ENCODE data around the gene CYP27C1. TPM values are rescaled to one million over a fixed set of nuclear protein-coding genes. Genes with fewer than 3 reads are reported as not detected.

The CYP27C1 gene
- total RNA-seq, 2 experiments from 2014 or later, result not detected

DNA sequence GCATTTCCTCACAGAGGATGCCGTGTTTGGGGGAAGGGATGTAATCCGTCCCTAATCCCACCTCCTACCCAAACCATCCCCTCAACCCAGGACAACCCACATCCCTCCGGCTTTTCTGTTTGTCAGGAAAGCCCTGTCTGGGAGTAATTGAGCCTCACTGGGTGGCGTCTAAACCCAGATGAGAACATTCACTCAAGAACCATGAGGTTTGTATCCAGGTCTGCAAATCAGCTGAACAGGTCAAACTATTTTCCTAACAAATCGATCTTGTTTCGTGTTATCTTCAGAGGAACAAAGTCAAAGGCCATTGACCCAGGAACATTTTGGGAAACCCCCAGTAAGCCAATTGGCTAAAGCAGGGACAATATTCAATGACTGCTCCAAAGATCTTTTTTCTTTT is 25.7 kb downstream of the CYP27C1 start:
- H3K4me1 ChIP-seq (ENCODE audit: insufficient read depth, low read length), result no peaks in the 10 kb centered on the region
- POLR2A ChIA-PET, result no interaction called here
- Mint-ChIP-seq H3K36me3 (ENCODE audit: low read depth) (no peaks in the 10 kb centered on the region), H3K27ac (no peak overlapping the region), H3K4me3 (no peak overlapping the region), H3K27me3 (peaks cover 6% of the 10 kb centered on the region), H3K9me3 (peaks cover 2% of the 10 kb centered on the region), H3K4me1 (ENCODE audit: low read depth) (no peaks in the 10 kb centered on the region)
- H3K27ac ChIP-seq (ENCODE audit: low read depth in 1 of 2, low read length in 2 of 2), result no peak overlapping the region
- DNase-seq, result no peak
- ATAC-seq (ENCODE audit: poor library complexity), result no peak
- CTCF ChIA-PET, result no interaction called here
- H3K4me3 ChIP-seq (ENCODE audit: low read length), result no peak overlapping the region
- H3K9me3 ChIP-seq (ENCODE audit: control insufficient read depth in 1 of 2, insufficient read depth in 1 of 2, low read length in 2 of 2), result peaks cover 0 to 7% of the 10 kb centered on the region in 2 experiments
- TF ChIP-seq, protein P1, sequence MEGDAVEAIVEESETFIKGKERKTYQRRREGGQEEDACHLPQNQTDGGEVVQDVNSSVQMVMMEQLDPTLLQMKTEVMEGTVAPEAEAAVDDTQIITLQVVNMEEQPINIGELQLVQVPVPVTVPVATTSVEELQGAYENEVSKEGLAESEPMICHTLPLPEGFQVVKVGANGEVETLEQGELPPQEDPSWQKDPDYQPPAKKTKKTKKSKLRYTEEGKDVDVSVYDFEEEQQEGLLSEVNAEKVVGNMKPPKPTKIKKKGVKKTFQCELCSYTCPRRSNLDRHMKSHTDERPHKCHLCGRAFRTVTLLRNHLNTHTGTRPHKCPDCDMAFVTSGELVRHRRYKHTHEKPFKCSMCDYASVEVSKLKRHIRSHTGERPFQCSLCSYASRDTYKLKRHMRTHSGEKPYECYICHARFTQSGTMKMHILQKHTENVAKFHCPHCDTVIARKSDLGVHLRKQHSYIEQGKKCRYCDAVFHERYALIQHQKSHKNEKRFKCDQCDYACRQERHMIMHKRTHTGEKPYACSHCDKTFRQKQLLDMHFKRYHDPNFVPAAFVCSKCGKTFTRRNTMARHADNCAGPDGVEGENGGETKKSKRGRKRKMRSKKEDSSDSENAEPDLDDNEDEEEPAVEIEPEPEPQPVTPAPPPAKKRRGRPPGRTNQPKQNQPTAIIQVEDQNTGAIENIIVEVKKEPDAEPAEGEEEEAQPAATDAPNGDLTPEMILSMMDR (IDR thresholded peaks at IDR 0.05), result no peak
- H3K27me3 ChIP-seq (ENCODE audit: control insufficient read depth in 1 of 2, insufficient read depth in 2 of 2, low read length in 2 of 2), result no peaks in the 10 kb centered on the region
- intact Hi-C loops (cut with DNase I, micrococcal nuclease), result no loop called here
- H3K36me3 ChIP-seq (ENCODE audit: insufficient read depth, low read length), result no peaks in the 10 kb centered on the region

DNA sequence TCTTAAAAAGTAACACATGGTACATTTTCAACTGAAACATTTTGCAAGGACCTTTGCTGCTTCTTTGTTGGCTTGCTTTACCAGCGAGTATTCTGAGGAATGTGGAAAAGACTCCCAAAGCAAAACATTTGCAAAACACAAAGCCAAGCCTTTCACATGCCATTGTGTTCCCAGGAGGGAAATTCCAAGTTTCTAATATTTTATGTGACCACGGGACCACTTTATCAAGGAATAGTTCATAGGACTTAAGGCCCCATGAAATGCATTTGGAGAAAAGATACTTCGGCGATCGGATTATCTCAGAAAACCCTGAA is 26.2 kb downstream of the CYP27C1 start:
- TF ChIP-seq, protein P1 (IDR thresholded peaks at IDR 0.05), result no peak
- Mint-ChIP-seq H3K36me3 (ENCODE audit: low read depth) (no peaks in the 10 kb centered on the region), H3K4me3 (no peak overlapping the region), H3K9me3 (peaks cover 2% of the 10 kb centered on the region), H3K4me1 (ENCODE audit: low read depth) (no peaks in the 10 kb centered on the region), H3K27ac (no peak overlapping the region), H3K27me3 (peaks cover 6% of the 10 kb centered on the region)
- Histone ChIP-seq H3K36me3 (ENCODE audit: insufficient read depth, low read length) (no peaks in the 10 kb centered on the region), H3K4me3 (ENCODE audit: low read length) (no peak overlapping the region), H3K9me3 (ENCODE audit: control insufficient read depth in 1 of 2, insufficient read depth in 1 of 2, low read length in 2 of 2) (peaks cover 0 to 8% of the 10 kb centered on the region in 2 experiments), H3K27me3 (ENCODE audit: control insufficient read depth in 1 of 2, insufficient read depth in 2 of 2, low read length in 2 of 2) (no peaks in the 10 kb centered on the region), H3K4me1 (ENCODE audit: insufficient read depth, low read length) (no peaks in the 10 kb centered on the region), H3K27ac (ENCODE audit: low read depth in 1 of 2, low read length in 2 of 2) (no peak overlapping the region)
- CTCF ChIA-PET, result no interaction called here
- intact Hi-C loops (cut with DNase I, micrococcal nuclease), result no loop called here
- ATAC-seq (ENCODE audit: poor library complexity) (no peak), DNase-seq (no peak)
- POLR2A ChIA-PET, result no interaction called here

DNA sequence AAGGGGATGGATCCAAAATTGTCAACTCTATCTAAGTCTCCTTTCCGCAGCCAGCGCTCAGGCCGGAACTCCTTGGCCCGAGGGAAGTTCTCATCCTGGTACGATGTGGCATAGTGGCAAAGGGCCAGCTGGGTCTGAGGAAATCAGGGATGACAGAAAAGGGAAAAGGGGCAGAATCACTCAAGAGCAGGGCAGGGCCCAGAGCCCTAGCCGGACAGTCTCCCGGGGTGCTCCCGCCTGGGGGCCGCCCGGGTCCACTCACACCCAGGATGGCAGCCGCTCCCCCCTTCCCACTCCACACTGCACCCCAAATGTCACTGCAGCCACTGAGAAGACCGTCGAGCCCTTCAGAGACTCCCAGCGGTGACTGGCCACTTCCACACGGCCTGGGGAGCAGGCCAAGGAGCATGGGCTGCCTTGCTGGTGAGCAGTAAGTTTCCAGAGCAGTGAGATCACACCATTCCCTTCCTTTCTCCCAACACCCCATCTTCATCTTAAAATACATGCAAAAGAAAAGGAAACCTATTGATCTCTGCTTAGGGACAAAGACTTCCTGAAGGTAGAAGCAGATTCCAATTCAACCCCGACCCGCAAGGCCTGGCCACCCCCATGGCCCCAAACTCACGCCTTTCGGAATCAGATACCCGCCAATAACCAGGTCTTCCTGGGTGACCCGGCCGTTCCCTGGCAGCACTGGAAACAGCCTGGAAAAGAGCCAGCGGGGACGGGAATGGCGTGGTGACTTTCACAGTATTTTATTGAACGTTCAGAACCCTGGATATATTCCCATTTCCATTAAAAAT is 26.7 kb downstream of the CYP27C1 start:
- CTCF ChIA-PET, result no interaction called here
- Histone ChIP-seq H3K36me3 (ENCODE audit: insufficient read depth, low read length) (no peaks in the 10 kb centered on the region), H3K9me3 (ENCODE audit: control insufficient read depth in 1 of 2, insufficient read depth in 1 of 2, low read length in 2 of 2) (peaks cover 0 to 11% of the 10 kb centered on the region in 2 experiments), H3K27ac (ENCODE audit: low read depth in 1 of 2, low read length in 2 of 2) (no peak overlapping the region), H3K27me3 (ENCODE audit: control insufficient read depth in 1 of 2, insufficient read depth in 2 of 2, low read length in 2 of 2) (peaks cover under 1 to 2% of the 10 kb centered on the region in 2 experiments), H3K4me1 (ENCODE audit: insufficient read depth, low read length) (no peaks in the 10 kb centered on the region), H3K4me3 (ENCODE audit: low read length) (no peak overlapping the region)
- Mint-ChIP-seq H3K36me3 (ENCODE audit: low read depth) (no peaks in the 10 kb centered on the region), H3K27ac (no peak overlapping the region), H3K9me3 (peaks cover 2% of the 10 kb centered on the region), H3K4me1 (ENCODE audit: low read depth) (no peaks in the 10 kb centered on the region), H3K27me3 (peaks cover 9% of the 10 kb centered on the region), H3K4me3 (no peak overlapping the region)
- TF ChIP-seq, protein P1 (IDR thresholded peaks at IDR 0.05), result no peak
- POLR2A ChIA-PET, result no interaction called here
- intact Hi-C loops (cut with DNase I, micrococcal nuclease), result no loop called here
- ATAC-seq (ENCODE audit: poor library complexity) (no peak), DNase-seq (no peak)

All from CD4-positive, alpha-beta T cell (primary cell).